ENCODE results near the gene RELT.

GRCh38 chr11:73386546-73386945, 10.3 kb downstream of the RELT start:
- TF ChIP-seq POLR2A (IDR thresholded peaks at IDR 0.05): no peak
- TF ChIP-seq, protein P1, sequence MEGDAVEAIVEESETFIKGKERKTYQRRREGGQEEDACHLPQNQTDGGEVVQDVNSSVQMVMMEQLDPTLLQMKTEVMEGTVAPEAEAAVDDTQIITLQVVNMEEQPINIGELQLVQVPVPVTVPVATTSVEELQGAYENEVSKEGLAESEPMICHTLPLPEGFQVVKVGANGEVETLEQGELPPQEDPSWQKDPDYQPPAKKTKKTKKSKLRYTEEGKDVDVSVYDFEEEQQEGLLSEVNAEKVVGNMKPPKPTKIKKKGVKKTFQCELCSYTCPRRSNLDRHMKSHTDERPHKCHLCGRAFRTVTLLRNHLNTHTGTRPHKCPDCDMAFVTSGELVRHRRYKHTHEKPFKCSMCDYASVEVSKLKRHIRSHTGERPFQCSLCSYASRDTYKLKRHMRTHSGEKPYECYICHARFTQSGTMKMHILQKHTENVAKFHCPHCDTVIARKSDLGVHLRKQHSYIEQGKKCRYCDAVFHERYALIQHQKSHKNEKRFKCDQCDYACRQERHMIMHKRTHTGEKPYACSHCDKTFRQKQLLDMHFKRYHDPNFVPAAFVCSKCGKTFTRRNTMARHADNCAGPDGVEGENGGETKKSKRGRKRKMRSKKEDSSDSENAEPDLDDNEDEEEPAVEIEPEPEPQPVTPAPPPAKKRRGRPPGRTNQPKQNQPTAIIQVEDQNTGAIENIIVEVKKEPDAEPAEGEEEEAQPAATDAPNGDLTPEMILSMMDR (IDR thresholded peaks at IDR 0.05 in 8 of 11, conservative IDR thresholded peaks at IDR 0.05 in 3 of 11): no peak

Measured in spleen (tissue), 7 donors.